SK-N-SH (cell line): Measurements from ENCODE around the gene CIAO2B.

Source experiments
- EP300 ChIP-seq, 2 experiments: IDR thresholded peaks; 2 replicates each; pipeline versions ENCODE4 v1.4.0 to v1.6.1; 2012; ENCODE audit warnings: borderline replicate concordance in 1 of 2, low read depth in 1 of 2, low read length in 1 of 2
- SIN3A ChIP-seq: IDR thresholded peaks from 2 replicates; pipeline ENCODE4 v1.6.1; 2012; ENCODE audit warnings: low read depth, mild to moderate bottlenecking, low read length, moderate library complexity, borderline replicate concordance

DNA sequence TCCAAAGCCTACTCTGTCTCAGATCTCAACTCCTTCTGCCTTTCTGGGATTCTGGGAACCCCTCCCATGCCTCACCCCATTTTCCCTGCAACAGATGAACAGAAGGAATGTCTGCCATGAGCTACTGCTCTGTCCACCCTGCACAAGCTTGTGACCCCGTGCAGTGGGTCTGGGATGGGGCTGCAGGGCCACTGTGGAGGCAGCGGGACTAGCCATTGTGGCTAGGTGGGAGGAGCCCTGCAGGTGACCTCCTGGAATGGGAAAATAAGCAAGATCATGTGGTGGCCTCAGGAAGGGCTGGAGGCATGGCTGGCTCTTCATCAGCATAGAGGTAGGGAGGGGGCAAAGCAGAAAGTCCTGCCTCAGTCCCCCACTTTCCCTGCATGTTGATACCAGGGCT, 40.1 kb downstream of the CIAO2B start:
- TF ChIP-seq EP300 (IDR thresholded peaks at IDR 0.05; ENCODE audit: borderline replicate concordance in 1 of 2, low read depth in 1 of 2, low read length in 1 of 2) (no peak), SIN3A (no peak)
